Renal pelvis (tissue), 4 donors: ENCODE measurements around the gene SRPK3. TPM values are rescaled to one million over a fixed set of nuclear protein-coding genes. Genes with fewer than 3 reads are reported as not detected.
"Not testable (repeated sequence)": the region's sequence is repeated elsewhere in the genome, so short reads cannot be mapped to it uniquely, and the experiment has no call there.

ENCODE experiments used
- DNase-seq: peaks from one replicate; pipeline ENCODE4 v3.0.0-alpha.2; 2013
- polyA plus RNA-seq, 3 donors: library from polyadenylated mRNA; unstranded; fragments of 120-200 nt; gene quantifications; one replicate each; pipeline ENCODE4 v1.2.1, GENCODE V29; 2013; ENCODE audit not compliant: insufficient read length in 3 of 3

The SRPK3 gene
- polyA plus RNA-seq, 3 donors, result 1.2 to 2.7 (median 1.5) TPM

DNA sequence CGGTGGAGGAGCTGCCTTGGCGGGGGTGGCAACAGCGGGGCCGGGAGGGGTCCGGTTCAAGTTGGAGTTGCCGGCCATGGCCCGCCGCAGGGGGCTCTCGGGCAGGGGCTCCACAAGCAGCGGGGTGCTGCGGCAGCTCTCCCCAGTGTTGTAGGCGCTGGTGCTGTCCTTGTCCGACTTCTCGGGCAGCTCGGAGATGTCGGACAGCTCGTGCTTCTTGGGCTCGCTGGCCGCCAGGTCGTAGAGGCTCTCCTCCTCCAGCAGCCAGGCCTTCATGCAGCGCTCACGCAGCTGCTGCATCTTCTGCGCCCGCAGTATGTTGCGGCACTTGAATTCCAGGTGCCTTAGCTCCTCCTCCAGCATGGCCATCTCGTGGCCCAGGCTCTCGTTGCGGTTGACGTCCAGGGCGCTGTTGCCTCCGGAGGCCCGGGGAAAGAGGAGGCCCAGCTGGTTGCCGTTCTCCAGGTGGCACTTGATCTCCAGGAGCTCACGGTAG lies 23.3 kb downstream of the SRPK3 start:
- no peak for DNase-seq

DNA sequence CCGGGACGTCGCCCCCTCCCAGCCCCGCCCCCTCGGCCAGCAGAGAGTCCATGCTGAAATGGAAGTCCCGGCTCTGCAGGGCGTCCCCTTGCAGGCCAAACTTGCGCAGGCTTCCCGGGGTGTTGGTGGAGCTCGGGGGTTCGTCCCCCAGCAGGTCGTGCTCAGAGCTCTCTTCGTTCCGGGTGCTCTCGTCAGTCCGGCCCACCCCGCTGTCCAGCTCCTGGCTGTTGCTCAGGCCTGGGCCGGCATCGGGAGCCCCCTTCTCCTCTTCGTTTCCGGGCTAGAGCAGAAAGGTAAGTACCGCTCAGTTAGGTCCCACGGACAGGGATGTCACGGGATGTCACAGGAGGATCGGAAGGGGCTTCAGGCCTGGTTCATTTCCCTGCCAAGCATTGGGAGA lies 23.8 kb downstream of the SRPK3 start:
- DNase-seq, result no peak

DNA sequence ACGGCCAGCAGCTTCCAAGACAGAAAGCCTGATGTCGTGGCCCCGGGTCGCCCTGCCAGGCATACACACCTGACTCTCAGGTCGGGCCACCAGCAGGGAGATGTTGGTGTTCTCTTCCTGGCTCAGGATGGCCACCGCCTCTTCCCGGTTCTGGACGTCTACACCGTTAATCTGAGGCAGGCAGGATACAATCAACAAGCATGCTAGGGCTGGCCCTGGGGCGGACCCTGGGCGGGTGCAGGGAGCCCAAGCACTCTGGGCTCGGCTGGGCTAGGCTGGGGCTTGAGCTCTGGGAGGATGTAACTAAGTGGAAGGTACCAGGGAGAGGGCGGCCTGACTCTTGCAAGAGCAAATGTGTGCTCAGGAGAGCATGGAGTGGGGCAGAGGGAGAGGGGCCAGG lies 24.6 kb downstream of the SRPK3 start:
- no peak for DNase-seq

DNA sequence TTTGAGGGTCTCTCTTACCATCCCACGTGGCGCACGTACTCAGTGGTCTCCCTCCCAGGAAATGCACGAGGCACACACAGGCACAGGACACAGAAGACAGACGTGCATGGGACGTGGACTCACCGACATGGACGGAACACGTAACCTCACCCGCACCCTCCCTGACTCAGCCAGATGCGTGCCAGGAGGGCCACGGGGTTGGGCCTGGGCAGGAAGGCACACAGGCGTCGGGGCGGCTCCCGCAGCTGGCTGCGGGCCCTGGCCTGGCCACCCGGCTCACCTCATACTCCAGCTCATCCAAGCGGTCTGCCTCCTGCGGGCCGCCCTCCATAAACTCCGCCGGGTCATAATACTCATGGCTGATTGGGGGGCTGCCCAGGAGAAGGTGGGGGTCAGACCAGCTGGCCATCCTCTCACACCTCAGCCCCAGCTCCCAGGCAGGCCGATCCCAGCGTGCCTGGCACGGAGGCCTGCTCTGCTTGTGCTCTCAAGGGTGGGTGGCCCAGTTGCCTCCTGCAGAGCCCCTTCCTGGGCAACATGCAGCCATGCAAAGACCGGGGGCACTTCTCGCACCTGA lies 26.2 kb downstream of the SRPK3 start:
- DNase-seq, result no peak

DNA sequence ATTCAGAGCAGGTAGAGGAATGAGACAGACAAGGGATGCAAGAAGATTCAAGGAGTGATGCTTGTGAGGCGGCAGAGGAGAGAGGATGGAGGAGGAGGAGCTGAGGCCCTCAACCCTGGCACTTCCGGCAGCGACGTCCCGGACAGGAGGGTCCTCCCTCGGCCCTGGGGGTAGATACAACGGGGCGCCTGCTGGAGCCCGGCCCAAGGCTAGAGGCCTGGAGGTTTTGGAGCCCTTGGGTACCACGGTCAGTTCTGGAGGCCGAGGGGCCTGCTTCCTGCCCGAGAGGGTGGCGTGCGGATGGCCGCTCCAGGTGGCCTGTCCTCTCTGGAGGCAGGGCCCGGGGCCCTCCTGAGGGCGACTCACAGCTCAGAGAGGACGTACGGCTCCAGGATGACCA lies 27.1 kb downstream of the SRPK3 start:
- DNase-seq, result no peak

DNA sequence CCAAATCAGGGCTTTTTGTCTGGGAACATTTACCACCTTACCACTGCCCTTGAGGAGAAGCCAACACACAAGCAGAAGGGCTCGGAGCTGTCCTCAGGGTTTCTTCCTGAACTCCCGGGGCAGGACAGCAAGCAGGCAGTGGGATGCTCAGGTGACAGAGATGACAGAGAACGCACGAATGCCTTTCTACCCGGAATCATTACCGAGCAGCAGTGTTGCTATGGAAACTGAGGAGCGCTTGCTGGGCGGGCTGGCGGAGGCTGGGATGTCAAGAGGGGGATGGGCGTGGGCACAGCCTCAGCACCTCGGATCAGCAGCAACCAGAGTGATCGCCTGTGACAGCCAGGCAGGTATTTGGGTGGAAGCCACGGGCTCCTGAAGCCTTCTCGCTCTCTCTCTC lies 31.4 kb downstream of the SRPK3 start:
- DNase-seq, result no peak

DNA sequence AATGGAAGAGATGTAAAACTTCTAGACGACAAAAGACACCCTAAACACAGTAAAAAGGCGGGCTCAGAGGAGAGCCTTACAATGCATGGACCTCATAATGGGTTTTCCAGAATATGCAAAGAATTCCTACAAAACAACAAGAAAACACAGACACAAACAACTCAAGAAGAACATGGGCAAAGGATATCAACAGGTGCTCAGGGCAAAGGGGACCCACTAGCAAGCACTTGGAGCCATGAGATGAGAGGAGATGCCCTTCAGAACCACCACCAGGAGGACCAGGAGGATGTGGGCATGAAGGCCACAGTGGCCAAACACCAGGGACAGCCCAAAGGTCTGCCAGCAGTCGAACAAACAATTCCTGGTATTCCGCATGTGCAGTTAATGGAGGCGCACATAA lies 32.3 kb downstream of the SRPK3 start:
- no peak for DNase-seq

DNA sequence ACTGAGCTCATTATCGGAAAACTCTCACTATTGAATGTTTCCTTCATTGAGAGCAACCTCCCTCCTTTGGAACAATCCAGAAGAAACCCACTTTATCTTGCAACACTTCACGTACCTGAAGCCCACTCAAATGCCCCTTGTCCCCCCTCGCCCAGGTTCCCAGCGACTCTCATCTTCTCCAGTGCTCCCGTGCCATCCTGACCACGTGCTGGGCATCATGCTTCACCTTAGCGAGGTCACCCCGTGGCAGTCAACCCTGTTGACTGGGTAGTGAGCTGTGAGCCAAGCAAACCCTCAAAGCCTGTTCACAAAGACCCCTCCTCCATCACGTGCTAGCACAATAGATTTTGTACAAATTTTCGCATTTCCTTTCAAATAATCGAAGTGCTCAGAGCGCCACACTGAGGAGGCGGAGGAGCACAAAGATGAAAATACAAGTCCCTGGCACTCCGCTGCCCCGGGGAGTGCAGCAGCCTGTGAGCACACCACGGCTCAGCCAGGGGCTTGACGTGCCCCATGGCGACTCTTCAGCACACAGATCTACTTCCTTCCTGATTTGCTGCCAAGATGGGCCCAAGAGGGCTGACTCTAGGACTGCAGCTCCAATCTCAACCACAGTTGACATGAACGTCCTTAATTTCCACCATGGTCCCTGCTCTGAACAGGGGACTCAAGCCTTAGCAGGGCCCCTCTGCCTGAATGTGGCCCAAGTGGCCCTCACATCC lies 33.9 kb downstream of the SRPK3 start:
- DNase-seq, result no peak

DNA sequence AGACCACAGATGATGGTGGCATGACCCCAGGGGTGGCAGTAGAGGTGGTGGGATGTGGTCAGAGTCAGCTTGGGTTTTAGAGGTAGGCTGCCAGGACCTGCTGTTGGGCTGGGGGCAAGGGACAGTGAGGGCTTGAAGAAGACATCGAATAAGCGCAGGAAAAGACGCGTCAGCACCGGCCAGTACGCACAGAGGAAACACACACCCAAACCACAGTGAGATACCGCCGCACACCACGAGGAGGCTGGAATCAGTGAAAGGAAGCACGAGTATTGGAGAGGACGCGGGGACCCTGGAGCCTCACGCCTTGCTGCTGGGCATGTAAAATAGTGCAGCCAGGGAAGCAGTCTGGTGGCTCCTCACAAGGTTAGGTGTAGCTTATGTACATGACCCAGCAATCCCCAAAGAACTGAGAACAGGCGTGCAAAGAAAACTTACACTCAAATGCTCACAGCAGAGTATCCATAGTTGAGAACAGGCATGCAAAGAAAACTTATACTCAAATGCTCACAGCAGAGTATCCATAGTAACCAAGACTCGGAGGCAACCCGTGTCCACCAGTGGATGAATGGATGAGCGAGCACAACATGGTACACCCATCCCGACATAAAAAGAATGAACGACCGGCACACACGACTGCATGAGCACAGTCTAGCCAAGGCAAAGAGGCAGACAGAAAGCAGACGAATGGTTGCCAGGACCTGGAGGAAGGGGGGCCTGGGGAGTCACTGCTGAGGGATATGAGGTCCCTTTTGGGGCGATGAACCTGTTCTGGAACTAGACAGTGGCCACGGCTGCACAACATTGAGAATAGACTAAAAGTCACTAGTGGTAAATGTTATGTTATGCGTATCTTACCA lies 36.2 kb downstream of the SRPK3 start:
- DNase-seq, result no peak

DNA sequence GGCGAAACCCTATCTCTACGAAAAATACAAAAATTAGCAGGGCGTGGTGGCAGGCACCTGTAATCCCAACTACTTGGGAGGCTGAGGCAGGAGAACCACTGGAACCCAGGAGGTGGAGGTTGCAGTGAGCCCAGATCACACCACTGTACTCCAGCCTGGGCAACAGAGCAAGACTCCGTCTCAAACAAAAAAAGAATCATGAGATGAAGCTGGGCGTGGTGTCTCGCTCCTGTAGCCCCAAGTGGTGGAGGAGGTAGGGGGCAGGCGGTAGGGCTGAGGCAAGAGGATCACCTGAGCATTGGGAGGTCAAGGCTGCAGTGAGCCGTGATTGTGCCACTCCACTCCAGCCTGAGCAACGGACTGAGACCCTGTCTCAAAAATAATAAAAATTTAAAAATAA lies 37.2 kb downstream of the SRPK3 start:
- not testable (repeated sequence) for DNase-seq

DNA sequence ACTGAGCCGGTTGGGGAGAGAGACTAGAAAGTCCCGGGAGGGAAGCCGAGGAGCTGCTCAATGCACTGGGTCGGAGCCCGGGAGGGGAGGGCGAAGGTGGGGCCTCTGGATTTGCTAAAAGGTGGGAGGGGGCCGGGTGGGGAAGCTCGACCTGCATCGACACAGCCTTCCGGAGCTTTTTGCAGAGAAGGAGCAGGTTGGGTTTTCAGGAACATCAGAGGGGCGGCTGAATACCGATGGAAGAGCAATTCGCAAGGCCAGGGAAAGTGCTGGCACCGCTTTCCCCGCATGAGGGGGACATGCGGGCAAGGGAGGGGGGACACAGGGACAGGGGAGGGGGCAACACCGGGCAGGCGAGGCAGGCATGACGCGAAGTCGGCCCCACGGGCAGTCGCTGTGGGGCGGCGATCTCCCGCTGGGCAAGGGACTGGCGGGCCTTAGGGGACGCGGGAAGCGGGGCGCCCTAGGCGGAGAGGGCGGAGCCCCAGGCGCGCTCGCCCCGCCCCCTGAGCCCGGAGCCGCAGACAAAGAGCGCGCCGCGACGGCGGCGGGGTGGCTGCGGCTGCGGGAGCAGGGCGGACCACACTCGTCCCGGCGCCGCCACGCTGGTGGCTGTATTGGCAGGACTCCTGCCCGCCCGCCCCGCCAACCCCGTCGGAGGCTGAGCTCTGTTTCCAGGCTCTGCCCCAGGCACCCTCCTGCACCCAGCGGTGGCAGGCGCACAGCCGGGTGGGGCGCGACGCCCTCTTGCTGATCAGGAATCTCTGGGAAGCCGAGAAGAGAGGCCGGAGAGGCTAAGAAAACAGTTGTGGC lies 37.9 kb downstream of the SRPK3 start:
- no peak for DNase-seq

DNA sequence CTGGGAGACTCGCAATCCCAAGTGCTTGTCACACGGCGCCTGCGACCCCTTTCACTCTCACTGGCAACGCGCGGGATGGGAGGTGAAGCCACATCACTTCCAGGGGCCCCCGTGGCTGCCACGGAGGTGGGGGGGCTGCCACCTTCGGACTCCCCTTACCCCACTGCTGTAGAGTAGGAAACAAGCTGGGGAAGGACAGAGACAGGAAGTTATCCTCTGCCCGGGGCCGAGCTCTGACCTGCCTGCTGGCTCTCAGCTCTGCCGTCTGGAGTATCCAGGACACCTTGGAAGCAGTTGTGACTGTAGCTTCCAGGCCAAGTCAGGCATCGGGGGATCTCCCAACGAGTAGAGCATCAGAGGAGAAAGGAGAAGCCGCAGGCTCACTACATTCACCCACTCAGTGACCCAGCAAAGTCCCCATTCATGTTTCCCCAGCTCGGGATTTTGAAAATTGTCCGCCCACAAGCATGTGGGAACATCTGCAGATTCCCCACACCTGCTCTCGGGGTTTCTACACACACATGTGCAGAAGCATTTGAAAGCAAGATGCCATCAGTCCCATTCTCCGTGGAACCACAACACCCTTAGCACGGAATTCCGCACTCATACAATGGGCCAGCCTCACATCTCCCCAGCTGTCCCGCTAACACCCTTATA lies 38.7 kb downstream of the SRPK3 start:
- DNase-seq, result no peak

DNA sequence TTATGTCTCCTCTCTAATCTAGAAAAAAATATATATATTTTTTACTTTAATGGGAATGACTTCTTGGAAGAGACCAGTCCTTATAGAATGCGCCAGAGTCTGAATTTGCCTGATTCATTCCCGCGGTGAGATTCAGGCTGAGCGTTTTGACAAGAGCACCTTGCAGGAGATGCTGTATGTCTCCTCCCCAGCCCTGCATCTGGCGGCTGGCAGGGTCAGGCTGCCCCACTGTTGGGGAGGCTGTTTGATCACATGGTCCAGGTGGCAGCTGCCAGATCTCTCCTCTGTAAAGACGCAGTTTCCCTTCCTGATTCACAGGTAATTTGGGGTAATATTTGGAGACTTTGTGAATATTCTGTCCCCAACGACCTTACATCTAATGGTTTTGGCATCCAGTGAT lies 39.8 kb downstream of the SRPK3 start:
- DNase-seq, result no peak

DNA sequence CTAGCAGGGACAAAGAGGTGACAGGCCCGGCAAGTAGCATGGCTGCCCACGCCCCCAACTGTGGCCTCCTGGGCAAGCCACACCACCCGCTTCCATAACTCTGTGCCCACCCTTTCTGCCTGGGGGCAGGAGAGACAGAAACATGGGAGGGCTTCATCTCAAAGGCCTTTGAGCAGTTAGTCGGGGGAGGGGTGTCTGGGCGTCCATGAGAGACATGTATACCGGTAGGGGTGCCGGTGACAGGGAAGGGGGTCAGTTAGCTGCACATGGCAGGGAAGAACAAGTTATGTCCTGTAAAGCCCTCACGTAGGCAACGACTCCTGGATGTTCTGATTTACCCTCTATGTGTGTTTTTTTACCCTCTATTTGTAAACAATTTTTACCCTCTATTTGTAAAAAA lies 40.2 kb downstream of the SRPK3 start:
- DNase-seq, result no peak

DNA sequence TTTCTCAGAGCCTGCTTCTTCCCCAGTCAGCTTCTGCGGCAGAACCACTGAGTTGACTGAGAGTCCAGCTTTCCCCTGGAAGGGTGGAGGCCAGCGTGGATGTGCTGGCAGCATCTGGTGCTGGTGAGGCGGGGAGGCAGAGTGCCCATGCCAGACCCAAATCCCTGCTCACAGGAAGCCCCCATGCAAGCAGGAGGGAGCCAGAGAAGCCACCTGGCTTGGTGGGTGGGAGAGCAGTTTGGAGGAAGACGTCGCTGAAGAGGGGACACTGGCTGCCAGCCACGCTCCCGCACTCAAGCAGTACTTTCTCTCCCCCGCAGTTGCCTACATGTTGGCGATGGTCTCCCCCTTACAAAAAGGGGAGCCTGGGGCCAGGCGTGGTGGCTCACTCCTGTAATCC lies 43.5 kb downstream of the SRPK3 start:
- DNase-seq, result no peak

DNA sequence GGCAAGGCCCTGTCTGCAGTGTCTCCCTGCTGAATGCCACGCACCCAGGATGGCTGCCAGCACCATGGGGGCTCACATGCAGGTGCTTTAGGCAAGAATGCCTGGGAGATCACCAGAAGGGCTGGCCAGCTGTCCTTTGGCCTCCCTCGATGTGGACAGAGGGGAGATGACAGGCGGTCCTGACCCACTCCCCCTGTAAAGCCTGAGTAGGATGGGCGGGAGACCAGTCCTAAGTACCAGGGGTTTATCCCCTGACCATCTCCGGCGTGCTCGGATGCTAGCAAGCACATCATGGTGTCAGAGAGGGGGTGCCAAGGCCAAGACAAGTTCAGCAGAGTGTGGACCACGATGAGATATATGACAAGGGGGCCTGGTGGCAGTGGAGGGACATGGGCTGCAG lies 44.2 kb downstream of the SRPK3 start:
- no peak for DNase-seq

DNA sequence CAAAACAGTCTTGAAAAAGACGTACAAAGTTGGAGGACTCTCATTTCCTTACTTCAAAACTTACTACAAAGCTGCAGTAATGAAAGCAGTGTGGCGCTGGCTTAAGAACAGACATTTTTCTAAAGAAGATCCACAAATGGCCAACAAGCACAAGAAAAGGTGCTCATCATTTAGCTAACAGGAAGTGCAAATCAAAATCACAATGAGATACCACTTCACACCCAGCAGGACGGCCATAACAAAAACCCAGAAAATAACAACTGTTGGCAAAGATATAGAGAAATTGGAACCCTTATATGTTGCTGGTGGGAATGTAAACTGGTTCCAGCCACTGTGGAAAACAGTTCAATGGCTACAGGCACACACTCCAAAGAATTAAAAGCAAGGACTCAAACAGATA lies 46.2 kb downstream of the SRPK3 start:
- DNase-seq, result no peak

DNA sequence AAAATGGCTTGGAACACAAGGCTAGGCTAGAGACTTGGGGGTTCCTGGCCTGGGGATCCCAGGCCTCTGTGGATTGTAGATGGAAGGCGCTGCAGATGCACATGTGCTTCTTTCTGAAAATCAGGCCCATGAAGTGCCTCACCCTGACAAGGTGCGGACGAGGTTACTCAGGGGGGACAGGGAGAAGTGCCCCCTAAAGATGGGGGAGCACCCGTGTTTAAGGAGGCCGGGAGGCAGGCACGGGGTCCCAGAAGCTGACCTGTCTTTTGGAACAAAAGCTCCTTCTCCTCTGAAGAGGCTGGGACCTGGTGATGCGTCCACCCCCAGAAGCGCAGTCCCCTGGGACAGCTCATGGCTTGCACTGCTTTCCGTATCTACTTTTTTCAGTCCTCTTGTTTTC lies 47.1 kb downstream of the SRPK3 start:
- no peak for DNase-seq

DNA sequence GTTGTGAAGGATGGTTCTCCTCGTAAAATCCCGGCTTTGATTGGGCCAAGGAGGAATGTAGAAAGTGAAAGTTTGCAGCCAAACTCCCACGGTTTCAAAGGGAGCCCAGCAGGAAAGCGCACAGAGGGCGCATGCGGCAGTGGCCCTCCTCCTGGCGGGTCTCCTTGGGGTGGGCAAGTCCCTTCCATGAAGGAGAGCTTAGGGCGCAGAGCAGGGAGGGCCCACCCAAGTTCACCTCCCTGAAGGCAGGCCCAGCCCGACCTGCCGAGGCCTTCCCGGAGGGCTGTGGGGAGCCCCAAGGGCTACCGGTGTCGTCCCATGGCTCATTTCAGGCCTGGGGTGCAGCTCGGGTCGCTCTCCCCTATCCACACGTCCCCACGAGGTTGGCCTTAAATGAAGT lies 47.5 kb downstream of the SRPK3 start:
- DNase-seq, result no peak

DNA sequence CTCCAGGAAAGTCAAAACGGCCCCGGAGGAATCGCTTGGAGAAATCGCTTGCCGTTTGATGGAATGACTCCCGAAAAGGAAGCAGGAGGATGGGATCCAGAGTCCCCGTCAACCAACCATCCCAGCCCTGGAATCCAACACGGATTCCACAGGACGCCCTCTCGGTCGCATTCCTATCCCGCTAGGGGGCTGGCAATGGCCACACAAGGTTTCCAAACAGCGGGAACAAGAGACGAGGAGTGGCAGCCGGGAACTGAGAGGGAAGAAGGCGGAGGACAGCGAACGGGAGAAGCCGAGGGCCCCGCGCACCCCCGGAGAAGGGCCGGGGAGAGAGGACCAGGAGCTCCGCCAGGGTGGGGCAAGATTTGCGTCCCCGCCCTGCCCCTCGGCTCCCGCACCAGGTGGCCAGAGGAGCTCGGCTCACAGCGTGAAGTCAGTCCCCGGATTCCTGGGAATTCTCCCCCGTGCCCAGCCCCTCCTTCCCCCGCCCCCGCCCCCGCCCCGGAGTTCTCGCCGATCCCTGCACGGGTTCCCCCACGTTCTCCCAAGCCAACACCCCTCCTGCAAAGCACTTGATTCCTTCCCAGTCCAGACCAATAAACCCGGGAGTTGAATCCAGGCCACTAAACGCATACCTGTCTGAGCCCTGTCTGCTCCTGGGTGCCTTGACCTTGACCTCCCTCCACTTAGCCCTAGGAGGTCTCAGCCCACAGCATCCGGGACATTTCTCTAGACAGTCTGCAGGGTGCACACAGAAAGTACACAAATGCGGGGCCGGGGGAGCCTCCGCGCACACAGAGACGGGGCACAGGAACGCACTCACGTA lies 48.1 kb downstream of the SRPK3 start:
- DNase-seq, result no peak

DNA sequence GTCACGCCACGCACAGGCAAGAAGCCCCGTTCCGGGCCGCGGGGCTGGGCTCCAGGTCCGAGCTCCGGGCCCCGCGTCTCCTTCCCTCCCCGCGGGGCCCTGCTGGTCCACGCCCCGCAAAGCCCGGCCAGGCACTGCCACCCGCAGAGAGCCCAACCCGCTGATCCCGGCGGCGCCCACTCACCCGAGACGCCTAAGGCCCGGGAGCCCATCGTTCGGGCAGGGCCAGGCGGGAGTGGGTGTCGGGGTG lies 48.6 kb downstream of the SRPK3 start:
- no peak for DNase-seq
